COLO829 (cell line): ENCODE data around the gene HACD1.
A peak's percentile ranks its signal among the peaks of the same experiment; 100 is the strongest.
"Not testable (repeated sequence)": the region's sequence is repeated elsewhere in the genome, so short reads cannot be mapped to it uniquely, and the experiment has no call there.

ENCODE experiments used
- DNase-seq: peaks from one replicate; pipeline ENCODE4 v3.0.0; 2012; ENCODE audit warnings: low spot score

The HACD1 gene

GRCh38 chr10:17643339-17643754 lies 26.2 kb upstream of the HACD1 start:
- peak; percentile 40 for DNase-seq

- DNase-seq = no peak
These were observed 23.2 kb upstream of the HACD1 start for GRCh38 chr10:17640331-17640816.

GRCh38 chr10:17637869-17638268 lies 20.7 kb upstream of the HACD1 start:
- no peak for DNase-seq

- no peak for DNase-seq
These were observed 16.2 kb upstream of the HACD1 start for GRCh38 chr10:17633353-17633752.

GRCh38 chr10:17632590-17632989 lies 15.4 kb upstream of the HACD1 start:
- DNase-seq = not testable (repeated sequence)

- DNase-seq = no peak
These were observed 9.5 kb upstream of the HACD1 start for GRCh38 chr10:17626656-17627055.

- DNase-seq = no peak
These were observed 7.8 kb upstream of the HACD1 start for GRCh38 chr10:17624996-17625395.

- DNase-seq = no peak
These were observed 4.9 kb upstream of the HACD1 start for GRCh38 chr10:17622061-17622460.

- peak; percentile 13 for DNase-seq
These were observed 657 bp downstream of the HACD1 start for GRCh38 chr10:17616403-17617030.

GRCh38 chr10:17609523-17610079 lies 7.6 kb downstream of the HACD1 start:
- DNase-seq = no peak

GRCh38 chr10:17607603-17608332 lies 9.4 kb downstream of the HACD1 start:
- DNase-seq = peak; percentile 58

- DNase-seq = no peak
These were observed 10.1 kb downstream of the HACD1 start for GRCh38 chr10:17607060-17607459.

- DNase-seq = no peak
These were observed 10.6 kb downstream of the HACD1 start for GRCh38 chr10:17606547-17607040.

GRCh38 chr10:17605936-17606335 lies 11.2 kb downstream of the HACD1 start:
- DNase-seq = no peak

- DNase-seq = peak; percentile 43
These were observed 18.1 kb downstream of the HACD1 start for GRCh38 chr10:17599089-17599488.

GRCh38 chr10:17597386-17597785 lies 19.8 kb downstream of the HACD1 start:
- DNase-seq = no peak

GRCh38 chr10:17590969-17591645 lies 26.1 kb downstream of the HACD1 start:
- no peak for DNase-seq

GRCh38 chr10:17589316-17589715 lies 27.9 kb downstream of the HACD1 start:
- not testable (repeated sequence) for DNase-seq

GRCh38 chr10:17588420-17588819 lies 28.8 kb downstream of the HACD1 start:
- DNase-seq = no peak

- not testable (repeated sequence) for DNase-seq
These were observed 29.9 kb downstream of the HACD1 start for GRCh38 chr10:17587321-17587720.

- no peak for DNase-seq
These were observed 30.3 kb downstream of the HACD1 start for GRCh38 chr10:17586821-17587234.

GRCh38 chr10:17585016-17585415 lies 32.2 kb downstream of the HACD1 start:
- no peak for DNase-seq
